ENCODE results near the gene GRK3.
"Not testable (repeated sequence)": the region's sequence is repeated elsewhere in the genome, so short reads cannot be mapped to it uniquely, and the experiment has no call there.

The GRK3 gene

DNA sequence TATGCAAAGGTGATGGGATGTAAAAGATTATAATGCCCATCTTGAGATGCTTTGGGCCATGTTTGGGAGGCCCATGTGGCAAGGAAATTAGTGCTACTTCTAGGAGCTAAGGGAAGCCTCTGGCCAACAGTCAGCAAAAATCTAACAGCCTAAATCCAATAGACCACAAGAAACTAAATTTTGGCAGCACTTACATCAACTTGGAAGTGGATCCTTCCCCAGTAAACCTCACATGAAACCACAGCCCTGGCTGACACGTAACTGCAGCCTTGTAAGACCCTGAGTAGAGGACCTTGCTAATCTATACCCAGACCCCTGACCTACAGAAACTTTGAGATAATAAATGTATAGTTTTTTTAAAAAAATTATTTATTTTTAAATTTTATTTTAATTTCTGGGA lies 13.1 kb upstream of the GRK3 start:
- ATAC-seq: no peak
- no peak for DNase-seq

DNA sequence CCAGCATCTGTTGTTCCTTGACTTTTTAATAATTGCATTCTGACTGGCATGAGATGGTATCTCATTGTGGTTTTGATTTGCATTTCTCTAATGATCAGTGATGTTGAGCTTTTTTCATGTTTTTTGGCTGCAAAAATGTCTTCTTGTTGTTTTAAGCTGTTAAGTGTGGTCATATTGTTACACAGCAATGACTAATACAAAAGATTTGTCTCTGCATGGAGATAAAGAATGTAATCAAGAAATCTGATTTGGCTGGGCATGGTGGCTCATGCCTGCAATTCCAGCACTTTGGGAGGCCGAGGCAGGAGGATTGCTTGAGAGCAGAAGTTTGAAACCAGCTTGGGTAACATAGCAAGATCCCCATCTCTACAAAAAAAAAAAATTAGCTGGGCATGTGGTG lies 12.1 kb upstream of the GRK3 start:
- not testable (repeated sequence) for DNase-seq, ATAC-seq

DNA sequence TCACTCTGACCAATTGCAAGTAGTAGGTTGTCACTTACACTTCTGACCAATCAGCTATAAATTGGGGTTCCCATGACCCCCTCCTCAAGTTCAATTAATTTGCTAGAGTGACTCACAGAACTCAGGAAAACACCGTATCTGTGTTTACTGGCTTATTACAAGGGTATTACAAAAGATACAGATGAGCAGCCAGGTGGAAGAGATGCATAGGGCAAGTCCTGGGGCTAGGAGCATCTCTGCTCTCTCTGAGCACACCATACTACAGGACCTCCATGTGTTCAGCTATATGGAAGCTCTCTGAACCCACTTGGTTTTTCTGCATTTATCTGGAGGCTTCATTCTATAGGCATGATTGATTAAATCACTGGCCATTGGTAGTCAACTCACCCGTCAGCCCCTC lies 11.3 kb upstream of the GRK3 start:
- no peak for ATAC-seq
- DNase-seq: no peak

DNA sequence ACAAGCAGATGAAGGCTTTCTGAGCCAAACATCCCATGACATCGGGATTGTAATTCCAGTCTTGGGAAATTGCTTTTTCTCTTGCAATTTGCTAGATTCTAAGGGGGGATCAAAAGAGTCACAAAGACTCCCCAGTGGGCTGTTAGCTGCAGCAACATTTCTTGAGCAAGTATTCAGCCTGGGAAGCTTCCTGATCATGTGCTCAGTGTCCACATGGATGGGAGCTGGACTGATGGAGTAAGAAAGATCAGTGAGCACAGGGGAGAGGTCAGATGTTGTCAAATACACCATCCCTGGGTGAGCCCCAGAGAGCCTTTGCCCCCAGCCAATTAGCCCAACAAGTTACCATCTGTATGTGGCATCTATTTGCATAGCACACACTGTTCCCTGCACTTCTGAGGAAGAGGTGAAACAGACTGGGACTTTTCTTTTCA lies 10.2 kb upstream of the GRK3 start:
- ATAC-seq: no peak
- no peak for DNase-seq

DNA sequence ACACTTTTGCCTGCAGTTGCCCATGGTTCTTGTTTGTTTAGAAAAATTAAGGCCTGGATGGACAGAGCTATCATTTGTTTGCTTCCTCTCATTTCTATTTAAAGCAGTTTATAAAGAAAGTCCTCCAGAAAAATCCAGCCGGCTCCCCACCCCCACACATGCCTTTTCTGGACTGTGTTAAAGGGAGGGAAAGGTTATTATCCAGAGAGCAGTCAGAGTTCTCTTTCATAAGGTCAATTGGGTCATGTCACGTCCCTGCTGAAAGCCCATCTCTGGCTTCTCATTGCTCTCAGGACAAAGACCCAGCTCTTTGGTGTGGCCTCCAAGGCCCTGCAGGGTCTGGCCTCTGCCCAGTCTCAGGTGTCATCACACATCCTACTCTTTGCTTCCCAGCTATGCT lies 9.8 kb upstream of the GRK3 start:
- DNase-seq (no peak), ATAC-seq (no peak)

DNA sequence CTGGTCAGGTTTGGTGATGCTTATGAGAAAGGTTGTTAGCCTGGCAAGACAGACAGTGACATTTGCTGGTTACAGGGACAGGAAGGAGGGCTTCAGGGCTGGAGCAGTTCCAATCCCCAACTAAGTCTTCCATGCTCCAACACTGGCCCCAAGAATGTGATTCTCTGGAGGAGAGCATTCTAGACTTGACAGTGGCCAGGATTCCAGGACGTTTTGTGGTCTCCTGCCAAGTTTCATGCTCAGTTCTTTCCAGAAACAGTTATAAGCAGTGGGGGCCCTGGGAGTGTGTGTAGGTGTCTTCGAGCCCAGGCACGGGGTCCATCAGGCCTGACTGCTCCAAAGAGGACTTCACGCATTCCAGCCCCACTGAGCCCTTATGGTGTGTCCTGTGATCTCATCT lies 8.9 kb upstream of the GRK3 start:
- DNase-seq: no peak
- no peak for ATAC-seq

DNA sequence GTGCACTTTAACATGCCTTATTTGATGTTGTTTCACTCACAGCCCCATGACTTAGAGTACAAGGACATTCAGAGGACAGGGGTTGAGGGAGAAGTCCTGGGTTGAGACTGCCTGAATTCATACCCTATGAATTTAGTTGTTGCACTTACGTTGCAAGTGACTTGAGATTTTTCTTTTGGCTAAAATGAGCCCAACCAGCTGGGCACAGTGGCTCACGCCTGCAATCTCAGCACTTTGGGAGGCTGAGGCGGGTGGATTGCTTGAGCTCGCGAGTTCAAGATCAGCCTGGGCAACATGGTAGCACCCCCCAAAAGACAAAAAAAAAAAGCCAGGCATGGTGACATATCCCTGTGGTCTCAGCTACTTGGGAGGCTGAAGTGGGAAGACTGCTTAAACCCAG lies 7.3 kb upstream of the GRK3 start:
- DNase-seq (no peak), ATAC-seq (no peak)

DNA sequence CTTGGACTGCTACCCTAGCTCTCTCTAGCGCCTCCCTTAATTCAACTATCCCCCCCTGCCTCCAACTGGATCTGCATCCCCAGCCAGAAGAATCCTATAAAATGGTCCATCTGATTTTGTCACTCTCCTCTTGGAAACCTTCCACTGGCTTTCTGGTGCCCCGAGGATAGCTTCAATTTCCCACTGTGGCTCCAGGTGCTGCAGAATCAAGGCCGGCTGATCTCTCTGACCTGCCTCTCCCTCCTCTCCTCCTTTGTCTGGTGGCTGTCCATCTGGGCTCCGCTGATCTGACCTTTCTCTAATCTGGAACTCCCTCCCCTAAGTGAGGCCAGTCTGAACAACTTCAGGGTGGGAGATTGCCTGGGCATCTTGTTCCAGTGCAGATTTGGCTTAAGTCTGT lies 6.1 kb upstream of the GRK3 start:
- ATAC-seq (no peak), DNase-seq (no peak)

DNA sequence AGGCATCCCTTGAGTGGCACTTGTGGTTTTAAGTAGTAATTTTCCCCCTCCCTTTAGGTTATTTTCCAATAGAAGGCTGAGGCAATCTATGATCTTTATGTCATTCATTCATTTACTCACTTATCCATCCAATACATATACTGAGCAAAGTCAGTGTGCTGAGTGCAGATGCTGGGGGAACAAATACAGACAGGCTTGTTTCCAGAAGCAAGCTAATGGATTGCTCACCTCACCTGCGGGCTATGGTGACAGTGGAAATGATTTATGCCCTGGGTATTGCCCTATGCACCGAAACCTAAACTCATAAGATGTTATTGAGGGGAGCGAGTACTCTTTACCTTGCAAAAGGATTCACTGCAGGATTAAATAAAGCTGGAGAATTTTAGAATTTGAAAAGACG lies 4.6 kb upstream of the GRK3 start:
- not testable (repeated sequence) for DNase-seq, ATAC-seq

DNA sequence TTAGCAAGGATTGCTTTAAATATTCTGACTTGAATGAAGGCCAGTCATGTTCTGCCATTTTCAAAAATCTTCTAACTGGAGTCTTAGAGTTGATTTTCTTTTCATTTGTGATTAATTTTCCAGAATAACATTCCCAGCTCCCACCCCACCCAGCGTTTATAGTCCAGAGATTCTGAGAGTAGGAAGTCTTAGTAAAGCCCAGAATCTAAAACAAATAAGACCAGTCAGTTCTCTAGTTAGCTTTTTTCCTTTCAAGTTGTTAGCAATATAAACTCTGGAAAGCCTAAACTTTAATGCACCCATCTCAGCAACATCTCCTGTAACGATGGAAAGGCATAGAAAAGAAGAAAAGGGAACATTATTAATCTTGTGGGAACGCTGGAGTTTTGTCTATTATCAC lies 3.3 kb upstream of the GRK3 start:
- not testable (repeated sequence) for ATAC-seq, DNase-seq

DNA sequence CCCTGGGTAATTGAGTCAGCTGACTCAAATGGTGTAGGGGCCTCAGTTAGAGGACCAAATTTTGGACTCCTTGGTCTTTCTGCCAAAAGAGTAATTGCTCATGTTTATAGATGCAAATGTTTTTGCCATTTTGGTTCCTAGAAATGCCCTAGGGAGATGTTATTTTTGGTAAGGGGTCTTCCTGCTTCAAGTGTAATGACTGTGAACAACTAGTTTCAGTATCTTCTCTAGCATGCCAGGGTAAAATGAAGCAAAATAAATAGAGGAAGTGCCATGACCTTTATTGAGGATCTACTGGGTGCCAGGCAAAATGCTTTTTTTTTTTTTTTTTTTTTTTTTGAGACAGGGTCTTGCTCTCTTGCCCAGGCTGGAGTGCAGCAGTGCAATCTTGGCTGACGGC lies 2.5 kb upstream of the GRK3 start:
- peak; percentile 3 for ATAC-seq
- DNase-seq: not testable (repeated sequence)

DNA sequence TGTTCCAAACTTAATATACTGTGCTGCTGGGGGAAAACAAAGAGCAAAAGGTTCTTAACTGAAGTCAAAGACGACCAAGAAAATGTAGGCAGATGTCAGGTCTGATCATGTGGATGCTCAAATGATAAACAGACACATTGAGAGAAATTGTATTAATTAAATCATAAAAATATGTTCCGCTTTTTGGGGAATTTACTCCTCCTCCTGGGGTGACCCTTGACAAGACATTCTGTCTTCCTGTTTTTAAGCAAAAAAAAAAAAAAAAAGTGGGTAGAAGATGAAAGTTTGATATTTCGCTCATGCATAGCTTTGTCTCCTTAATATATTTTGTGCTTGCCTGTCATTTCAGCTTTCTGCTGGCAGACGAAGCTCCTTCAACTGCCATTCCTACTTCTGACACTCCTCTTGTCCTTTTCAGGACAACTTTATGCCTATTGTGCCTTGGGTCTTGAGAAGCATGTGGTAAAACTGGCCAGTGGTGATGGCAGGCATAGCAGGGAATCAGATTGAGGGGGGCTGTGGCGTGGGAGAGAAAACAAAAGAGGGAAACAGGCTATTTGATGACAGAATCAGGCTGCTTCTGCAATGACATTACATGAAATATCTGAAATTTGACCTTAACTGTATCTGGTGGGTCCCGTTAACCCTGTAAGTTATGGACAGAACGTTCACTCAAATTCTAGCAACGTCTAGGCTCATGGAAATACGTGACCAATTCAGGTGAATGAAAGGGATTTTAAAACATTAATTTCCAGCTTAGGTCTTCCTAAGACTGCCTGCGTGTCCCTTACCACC lies 1.3 kb upstream of the GRK3 start:
- DNase-seq: not testable (repeated sequence)

DNA sequence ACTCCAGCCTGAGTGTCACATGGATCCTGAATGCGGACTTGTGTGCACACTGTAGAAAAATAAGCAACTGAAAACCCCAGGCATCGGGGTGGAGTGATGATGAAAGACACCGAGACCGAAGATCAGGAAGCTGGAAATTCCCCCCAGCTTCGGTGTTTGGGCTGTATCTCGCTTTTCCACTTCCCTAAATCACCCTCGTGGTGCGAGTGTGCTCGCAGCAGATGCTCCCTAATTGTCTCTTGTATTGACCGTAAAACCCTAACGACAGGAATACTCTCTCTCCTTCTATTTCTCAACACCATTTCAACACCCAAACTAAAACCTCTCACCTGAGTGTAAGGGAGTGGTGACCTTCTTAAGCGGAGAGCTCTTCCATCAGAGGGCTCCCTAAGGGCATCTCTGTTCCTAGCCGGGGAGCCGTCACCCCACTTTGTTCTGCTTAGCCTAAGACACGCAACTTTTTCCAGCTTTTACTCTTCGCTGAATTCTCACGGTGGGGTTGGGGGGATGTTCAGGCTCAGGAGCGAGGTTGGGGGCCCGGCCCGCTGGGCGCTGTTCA lies 635 bp upstream of the GRK3 start:
- DNase-seq (peak; percentile 52), ATAC-seq (peak; percentile 20)

More for the DNA sequence above, 1.3 kb upstream of the GRK3 start:
- ATAC-seq: not testable (repeated sequence)

DNA sequence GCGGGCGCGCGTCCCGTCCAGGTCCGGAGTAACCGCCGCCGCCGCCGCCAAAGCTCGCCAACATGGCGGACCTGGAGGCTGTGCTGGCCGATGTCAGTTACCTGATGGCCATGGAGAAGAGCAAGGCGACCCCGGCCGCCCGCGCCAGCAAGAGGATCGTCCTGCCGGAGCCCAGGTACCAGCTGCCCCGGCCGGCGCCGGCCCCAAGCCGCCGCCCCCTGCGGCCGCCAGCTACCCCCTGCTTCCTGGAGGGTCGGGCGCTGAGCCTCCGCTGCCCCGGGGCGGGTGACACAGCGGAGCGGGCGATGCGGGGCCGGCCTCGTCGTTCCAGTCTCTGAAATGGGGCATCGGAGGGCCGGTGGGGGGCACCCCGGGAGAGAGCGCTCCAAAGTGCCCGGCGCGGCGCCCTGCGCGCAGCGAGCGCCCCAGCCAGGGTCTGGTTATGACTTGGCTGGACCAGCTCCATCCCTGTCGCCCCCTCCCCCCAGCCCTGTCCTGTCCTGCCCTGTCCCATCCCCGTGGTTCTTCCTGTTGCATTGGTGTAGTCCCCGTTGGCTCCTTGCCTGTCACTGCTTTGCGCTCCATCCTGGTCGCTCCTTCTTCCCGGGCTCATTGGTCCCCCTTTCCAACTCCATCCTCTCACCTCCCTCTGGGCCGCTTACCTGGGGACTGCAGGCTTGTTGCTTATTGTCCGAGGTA lies 653 bp downstream of the GRK3 start:
- DNase-seq (peak; percentile 52), ATAC-seq (peak; percentile 16)

DNA sequence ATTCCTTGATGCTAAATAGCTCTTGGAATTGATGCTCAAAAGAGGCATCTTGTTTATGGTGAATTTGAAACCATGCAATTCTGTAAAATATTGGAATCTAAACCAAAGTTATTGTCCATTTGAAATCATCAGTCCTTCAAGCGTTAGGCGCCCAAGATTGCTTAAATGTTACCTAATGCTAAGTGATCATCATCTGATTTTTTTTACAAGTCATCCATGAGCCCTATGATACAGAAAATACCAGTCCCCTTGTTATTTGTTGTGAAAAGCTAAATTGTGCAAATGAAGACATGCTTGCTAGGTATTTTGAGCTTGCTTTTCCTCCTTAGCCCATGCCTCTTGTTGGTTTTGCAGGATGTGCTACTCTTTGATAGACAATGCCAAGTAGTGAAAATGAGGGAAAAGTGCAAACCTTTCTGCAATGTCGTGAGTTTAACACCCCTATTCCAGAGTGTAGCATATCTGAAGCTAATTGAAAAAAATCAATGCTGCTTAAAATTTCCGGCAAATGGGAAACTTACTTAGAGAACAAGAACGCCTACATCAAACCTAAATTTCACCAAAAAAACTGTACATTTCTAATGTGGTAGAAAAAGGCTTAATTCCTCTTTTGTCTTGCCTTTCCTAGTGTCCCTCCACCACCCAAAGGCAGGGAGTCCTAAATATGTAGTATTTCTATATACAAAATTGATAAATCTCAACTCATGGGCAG lies 1.9 kb downstream of the GRK3 start:
- no peak for DNase-seq
- ATAC-seq: no peak

DNA sequence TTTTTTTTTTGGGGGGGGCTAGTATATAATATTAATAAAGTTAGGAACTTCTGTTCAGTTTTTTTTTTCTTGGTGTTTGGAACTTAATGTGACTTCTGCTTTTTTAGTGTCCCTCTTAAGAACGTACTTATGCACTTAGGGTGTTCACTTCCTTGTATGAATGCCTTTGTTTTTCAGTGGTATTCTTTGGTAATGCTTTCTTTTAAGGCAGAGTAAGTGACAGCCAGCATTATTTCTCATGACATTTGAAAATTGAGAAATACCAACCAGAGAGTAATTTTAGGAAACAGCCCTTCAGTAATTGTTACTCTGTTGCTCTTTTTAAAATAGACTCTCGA lies 2.4 kb downstream of the GRK3 start:
- no peak for DNase-seq
- no peak for ATAC-seq

DNA sequence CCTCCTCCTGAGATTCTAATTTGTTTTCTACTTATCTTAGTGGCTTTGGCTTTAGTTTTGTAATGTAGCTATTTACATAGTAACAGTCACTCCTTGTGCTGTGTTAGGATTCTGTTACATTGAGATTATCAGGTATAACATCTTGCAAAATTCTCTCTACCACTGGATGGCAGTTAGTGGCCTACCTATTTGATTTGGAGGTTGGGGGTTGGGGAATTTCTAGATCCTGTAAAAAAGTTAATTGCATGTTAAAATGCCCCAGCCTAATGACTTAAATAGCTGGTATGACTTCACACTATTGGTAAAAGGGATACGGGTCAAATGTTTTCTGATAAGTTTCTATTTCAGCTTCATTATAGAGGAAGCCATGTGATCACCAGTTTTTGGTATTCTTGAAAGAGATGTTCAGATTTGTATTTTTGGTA lies 2.8 kb downstream of the GRK3 start:
- no peak for DNase-seq
- ATAC-seq: no peak

DNA sequence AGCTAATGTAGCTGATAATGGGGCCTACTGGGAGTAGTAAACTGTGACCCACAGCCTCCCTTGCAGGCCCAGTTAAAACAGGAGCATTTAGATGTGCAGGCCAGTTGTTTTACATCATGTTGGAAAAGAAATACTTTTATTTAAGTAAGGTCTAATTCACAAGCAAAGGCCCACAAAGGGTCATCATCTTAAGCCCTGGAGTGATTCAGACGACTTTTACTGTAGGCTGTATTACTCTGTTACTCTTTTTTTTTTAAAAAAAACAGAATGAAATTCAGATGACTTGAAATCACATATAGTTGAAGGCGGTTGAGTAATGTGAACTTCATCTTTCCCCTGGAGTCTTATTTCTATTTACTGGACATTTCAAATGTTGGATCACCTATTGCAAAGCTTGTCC lies 3.6 kb downstream of the GRK3 start:
- not testable (repeated sequence) for ATAC-seq, DNase-seq

DNA sequence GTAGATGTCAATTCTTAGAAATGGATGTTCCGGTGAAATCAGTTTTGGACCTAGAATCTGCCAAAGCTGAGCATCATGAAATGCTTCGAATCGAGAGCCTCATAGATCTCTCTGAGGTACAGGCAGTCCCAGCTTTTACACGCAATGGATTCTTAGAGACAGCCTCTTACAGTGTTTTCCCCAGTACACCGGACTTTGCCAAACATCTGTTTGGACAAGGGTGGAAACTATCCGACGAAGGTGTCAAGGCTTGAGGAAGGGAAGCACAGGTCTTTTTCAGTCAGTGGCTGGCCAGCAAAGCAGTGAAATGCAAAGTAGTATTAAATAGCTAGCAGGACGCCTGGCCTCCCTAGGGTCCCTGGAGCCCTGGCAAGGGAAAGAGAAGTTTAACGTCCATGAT lies 4.9 kb downstream of the GRK3 start:
- ATAC-seq: no peak
- no peak for DNase-seq

DNA sequence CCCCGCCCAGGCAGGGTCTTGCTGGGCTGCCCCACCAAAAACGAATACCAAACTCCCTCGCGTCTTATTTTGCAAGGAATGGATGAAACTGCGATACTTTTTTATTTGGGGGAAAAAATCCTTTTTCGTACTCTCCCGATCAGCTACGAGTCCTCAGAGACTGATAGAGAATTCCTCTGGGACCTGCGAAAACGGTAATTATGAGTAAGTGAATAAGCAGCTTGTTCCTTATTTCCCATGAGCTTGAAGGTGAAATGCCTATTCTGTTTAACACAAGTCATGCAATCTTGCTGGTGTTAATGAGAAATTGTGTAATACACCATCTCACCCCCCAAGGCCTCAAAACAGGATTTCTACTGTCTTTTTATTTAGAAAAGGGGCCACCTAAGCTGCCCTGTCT lies 5.5 kb downstream of the GRK3 start:
- no peak for DNase-seq
- ATAC-seq: no peak

DNA sequence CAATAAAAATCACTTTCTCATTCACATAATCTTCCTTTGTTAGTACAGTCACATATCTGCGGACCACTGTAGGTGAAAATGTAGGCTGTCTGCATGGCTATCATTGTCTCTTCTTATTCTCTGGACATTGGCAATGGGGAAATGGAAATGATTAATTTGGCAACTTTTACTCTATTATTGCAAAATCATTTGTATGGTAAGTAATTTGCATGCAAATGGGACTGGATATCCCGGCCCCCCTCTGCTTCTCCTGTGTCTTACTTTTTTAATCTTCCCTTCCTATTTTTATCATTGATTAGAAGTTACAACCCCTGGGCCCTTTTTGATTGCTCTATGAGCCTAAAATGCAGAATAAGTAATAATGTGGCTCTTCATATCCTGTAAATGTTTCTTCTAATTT lies 6.0 kb downstream of the GRK3 start:
- ATAC-seq (no peak), DNase-seq (no peak)

DNA sequence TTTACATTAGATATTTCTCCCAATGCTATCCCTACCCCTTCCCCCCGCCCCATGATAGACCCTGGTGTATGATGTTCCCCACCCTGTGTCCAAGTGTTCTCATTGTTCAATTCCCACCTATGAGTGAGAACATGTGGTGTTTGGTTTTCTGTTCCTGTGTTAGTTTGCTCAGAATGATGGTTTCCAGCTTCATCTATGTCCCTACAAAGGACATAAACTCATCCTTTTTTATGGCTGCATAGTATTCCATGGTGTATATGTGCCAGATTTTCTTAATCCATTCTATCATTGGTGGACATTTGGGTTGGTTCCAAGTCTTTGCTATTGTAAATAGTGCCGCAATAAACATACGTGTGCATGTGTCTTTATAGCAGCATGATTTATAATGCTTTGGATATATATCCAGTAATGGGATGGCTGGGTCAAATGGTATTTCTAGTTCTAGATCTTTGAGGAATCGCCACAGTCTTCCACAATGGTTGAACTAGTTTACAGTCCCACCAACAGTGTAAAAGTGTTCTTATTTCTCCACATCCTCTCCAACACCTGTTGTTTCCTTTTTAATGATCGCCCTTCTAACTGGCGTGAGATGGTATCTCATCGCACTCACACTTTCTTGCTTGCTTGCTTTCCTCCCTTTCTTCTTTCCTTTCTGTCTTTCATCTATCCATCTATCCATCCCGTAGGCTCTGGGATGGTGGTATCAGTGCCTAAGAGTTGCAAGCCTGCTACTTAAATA lies 7.7 kb downstream of the GRK3 start:
- ATAC-seq: not testable (repeated sequence)

More for the DNA sequence above, 7.7 kb downstream of the GRK3 start:
- not testable (repeated sequence) for DNase-seq
